ENCODE results near the gene LCN6. TPM values are rescaled to one million over a fixed set of nuclear protein-coding genes. Genes with fewer than 3 reads are reported as not detected.

Gene LCN6
- total and polyA plus RNA-seq, 2 of the 13 experiments (the other 11 are each of a cell fraction or from before 2014, with no cell fraction given) = not detected

DNA sequence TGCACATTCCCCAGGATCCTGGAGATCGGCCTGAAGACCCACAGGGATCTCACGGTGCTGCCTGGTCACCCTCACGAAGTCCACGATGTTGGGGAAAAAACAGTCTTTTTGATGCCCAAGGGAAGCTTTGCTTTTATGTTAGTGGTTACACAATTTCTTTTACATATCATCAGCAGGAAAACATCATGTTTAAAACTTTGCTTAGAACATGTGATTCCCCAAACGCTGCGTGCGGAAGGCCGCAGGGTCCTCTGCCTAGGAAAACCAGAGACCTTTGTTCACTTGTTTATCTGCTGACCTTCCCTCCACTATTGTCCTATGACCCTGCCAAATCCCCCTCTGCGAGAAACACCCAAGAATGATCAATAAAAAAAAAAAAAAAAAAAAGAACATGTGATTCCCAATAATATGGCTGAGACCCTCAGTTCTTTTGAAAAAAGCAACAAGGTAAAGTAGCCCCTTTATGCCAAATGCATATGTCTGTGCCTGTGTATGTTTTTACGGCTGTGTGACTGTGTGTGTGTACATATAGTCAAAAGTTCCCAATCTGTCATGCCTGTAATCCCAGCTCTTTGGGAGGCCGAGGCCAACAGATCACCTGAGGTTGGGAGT is 49.6 kb downstream of the LCN6 start (continued):
- TF ChIP-seq HDAC2 (CRISPR knock-in tag; IDR thresholded peaks at IDR 0.05) (0 out of 2 replicates have a peak, but pooled peaks have one; percentile 10), BCL6 (CRISPR knock-in tag; IDR thresholded peaks at IDR 0.05) (peak; percentile 96), ZFP37 (CRISPR knock-in tag; IDR thresholded peaks at IDR 0.05; ENCODE audit: borderline replicate concordance) (no peak), ZBTB42 (CRISPR knock-in tag; IDR thresholded peaks at IDR 0.05) (no peak), RXRB (CRISPR knock-in tag; IDR thresholded peaks at IDR 0.05; ENCODE audit: borderline replicate concordance) (0 out of 2 replicates have a peak, but pooled peaks have one; percentile 43), ZNF430 (CRISPR knock-in tag; IDR thresholded peaks at IDR 0.05) (no peak), ARNTL (CRISPR knock-in tag; IDR thresholded peaks at IDR 0.05) (0 out of 2 replicates have a peak, but pooled peaks have one; percentile 54), ZNF569 (CRISPR knock-in tag; IDR thresholded peaks at IDR 0.05; ENCODE audit: borderline replicate concordance) (no peak)

DNA sequence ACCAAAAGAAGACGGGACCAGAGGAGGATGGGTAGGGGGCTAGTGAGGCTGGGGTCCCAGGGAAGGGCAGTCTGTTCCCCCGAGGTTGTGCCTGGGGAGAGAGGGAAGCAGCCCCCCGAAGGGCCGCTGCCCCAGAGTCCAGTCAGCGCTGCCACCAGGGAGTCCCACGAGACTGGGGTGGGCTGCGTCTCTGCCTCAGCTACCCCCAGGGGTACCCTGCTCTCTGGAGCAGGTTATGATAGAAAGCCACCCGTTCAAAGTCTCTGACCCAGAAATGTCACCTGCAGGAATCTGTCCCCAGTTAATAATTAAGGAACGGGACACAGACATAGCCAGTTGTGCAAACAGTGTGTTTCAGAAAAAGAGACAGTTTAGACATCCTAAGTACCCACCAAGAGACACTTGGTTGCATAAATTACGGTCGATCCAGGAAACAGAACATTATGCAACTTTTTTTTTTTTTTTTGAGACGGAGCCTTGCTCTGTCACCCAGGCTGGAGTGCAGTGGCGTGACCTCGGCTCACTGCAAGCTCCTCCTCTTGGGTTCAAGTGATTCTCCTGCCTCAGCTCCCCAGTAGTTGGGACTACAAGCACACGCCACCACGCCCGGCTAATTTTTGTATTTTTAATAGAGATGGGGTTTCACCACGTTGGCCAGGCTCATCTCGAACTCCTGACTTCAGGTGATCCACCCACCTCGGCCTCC is 50.4 kb downstream of the LCN6 start:
- CTCF ChIA-PET (ENCODE audit: low intra/inter-chr PET ratio, low total read pairs) = no interaction called here
- intact Hi-C loops (cut with micrococcal nuclease; ENCODE audit: unreplicated experiment) (loop anchor here (1.0 kb wide), 1 partner anchor 23 kb away; no protein-coding TSS in a partner anchor), in situ Hi-C loops (cut with HindIII; ENCODE audit: extremely low pct_ligation_motif_present, low pct_unique_long_range_greater_than_20kb) (no loop called here)
- Histone ChIP-seq H3K4me2 (ENCODE audit: low read depth, low read length) (peak overlapping the region; percentile 91), H3K79me2 (ENCODE audit: insufficient read depth, low read length) (no peaks in the 10 kb centered on the region), H3K36me3 (replicated peaks in 1 of 2; ENCODE audit: control insufficient read depth in 1 of 2, insufficient read depth in 2 of 2, low read length in 2 of 2) (no peaks in the 10 kb centered on the region), H3K4me1 (ENCODE audit: insufficient read depth, low read length) (peaks cover 68% of the 10 kb centered on the region), H3K9me3 (ENCODE audit: low read length) (no peaks in the 10 kb centered on the region), H4K20me1 (ENCODE audit: insufficient read depth, low read length) (no peaks in the 10 kb centered on the region), H3K9ac (ENCODE audit: insufficient read depth, low read depth, low read length) (peak overlapping the region; percentile 56), H3K27ac (ENCODE audit: extremely low read length, insufficient read depth, low read length) (peak overlapping the region; percentile 85), H2AFZ (ENCODE audit: low read length) (no peak overlapping the region), H3K27me3 (ENCODE audit: control insufficient read depth in 1 of 2, insufficient read depth in 2 of 2, low read length in 2 of 2) (peaks cover 4 to 17% of the 10 kb centered on the region in 2 experiments), H3K4me3 (replicated peaks in 1 of 3; ENCODE audit: insufficient read depth in 1 of 3, low read depth in 2 of 3, low read length in 3 of 3) (peak overlapping the region; percentile 45 to 73 (median 48))
- ATAC-seq = peak; percentile 52
- POLR2A ChIA-PET = interaction anchor here (0.8 to 3.0 kb wide), 6 partner anchors 11 to 335 kb away, joined by 3 to 30 read pairs (median 4); partner anchors contain the start of gene AGPAT2
- FAIRE-seq = peak; percentile 90
- BruUV-seq (replicated peaks) = no TSS peak
- WGBS (ENCODE audit: low lambda C conversion rate) = 0% methylated on average over 16 of the region's 20 CpGs
- peak; percentile 78 for DNase-seq (ENCODE audit: low spot score)
- TF ChIP-seq ZBTB20 (CRISPR knock-in tag; IDR thresholded peaks at IDR 0.05; ENCODE audit: borderline replicate concordance, low read depth) (no peak), ZNF234 (CRISPR knock-in tag; conservative IDR thresholded peaks at IDR 0.05) (no peak), ZNF563 (CRISPR knock-in tag; IDR thresholded peaks at IDR 0.05) (no peak), TRIM24 (CRISPR knock-in tag; IDR thresholded peaks at IDR 0.05) (no peak), ZBTB42 (CRISPR knock-in tag; IDR thresholded peaks at IDR 0.05) (no peak), CC2D1A (CRISPR knock-in tag; IDR thresholded peaks at IDR 0.05) (no peak)
- TF ChIP-seq, protein P1, sequence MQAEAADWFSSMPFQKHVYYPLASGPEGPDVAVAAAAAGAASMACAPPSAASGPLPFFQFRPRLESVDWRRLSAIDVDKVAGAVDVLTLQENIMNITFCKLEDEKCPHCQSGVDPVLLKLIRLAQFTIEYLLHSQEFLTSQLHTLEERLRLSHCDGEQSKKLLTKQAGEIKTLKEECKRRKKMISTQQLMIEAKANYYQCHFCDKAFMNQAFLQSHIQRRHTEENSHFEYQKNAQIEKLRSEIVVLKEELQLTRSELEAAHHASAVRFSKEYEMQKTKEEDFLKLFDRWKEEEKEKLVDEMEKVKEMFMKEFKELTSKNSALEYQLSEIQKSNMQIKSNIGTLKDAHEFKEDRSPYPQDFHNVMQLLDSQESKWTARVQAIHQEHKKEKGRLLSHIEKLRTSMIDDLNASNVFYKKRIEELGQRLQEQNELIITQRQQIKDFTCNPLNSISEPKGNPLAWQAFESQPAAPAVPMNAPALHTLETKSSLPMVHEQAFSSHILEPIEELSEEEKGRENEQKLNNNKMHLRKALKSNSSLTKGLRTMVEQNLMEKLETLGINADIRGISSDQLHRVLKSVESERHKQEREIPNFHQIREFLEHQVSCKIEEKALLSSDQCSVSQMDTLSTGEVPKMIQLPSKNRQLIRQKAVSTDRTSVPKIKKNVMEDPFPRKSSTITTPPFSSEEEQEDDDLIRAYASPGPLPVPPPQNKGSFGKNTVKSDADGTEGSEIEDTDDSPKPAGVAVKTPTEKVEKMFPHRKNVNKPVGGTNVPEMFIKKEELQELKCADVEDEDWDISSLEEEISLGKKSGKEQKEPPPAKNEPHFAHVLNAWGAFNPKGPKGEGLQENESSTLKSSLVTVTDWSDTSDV (CRISPR knock-in tag; IDR thresholded peaks at IDR 0.05) = no peak
- TF ChIP-seq, protein P2, sequence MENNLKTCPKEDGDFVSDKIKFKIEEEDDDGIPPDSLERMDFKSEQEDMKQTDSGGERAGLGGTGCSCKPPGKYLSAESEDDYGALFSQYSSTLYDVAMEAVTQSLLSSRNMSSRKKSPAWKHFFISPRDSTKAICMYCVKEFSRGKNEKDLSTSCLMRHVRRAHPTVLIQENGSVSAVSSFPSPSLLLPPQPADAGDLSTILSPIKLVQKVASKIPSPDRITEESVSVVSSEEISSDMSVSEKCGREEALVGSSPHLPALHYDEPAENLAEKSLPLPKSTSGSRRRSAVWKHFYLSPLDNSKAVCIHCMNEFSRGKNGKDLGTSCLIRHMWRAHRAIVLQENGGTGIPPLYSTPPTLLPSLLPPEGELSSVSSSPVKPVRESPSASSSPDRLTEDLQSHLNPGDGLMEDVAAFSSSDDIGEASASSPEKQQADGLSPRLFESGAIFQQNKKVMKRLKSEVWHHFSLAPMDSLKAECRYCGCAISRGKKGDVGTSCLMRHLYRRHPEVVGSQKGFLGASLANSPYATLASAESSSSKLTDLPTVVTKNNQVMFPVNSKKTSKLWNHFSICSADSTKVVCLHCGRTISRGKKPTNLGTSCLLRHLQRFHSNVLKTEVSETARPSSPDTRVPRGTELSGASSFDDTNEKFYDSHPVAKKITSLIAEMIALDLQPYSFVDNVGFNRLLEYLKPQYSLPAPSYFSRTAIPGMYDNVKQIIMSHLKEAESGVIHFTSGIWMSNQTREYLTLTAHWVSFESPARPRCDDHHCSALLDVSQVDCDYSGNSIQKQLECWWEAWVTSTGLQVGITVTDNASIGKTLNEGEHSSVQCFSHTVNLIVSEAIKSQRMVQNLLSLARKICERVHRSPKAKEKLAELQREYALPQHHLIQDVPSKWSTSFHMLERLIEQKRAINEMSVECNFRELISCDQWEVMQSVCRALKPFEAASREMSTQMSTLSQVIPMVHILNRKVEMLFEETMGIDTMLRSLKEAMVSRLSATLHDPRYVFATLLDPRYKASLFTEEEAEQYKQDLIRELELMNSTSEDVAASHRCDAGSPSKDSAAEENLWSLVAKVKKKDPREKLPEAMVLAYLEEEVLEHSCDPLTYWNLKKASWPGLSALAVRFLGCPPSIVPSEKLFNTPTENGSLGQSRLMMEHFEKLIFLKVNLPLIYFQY (CRISPR knock-in tag; IDR thresholded peaks at IDR 0.05; ENCODE audit: borderline replicate concordance) = no peak
